ENCODE results near the gene XPC.

Gene XPC

DNA sequence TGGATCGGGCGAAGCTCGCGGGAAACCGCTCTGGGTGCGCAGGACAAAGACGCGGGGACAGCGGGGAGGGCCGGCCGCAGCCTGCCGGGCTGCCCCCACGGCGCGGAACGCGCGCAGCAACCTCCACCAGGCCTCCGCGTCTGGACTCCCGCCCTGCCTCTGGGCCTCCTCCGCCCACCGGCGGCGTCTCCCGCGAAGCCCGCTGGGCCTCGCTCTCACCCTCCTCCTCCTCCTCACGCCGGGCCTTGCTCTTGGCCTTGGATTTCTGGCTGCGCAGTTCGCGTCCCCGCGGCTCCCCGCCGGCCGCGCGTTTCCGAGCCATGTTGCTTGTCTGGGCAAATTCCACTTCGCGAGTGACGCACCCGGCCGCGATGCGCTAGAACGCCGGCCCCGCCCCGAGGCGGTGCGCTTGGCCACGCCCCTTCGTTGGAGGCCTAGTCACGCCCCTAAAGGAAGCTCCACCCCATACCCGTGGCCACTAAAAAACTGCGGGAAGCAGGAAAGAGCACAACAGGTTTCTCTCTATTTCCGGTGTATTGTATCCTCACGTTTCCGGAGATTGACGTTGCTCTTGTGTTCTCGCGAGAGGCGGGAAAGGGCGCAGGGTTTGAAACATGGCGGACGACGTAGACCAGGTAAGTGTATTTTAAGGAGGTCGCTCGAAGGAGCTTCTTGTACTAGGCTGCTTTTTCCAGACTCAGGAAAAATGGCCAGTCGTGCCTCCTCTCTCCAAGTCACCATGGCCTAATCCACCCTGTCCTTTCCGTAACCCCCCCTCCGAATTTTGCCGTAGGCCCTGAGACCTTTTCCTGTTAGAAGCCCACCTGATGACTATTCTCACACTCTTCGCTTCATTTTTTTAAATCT is at the start of gene XPC, which contains the start of gene LSM3 (continued):
- TF ChIP-seq, protein P1, sequence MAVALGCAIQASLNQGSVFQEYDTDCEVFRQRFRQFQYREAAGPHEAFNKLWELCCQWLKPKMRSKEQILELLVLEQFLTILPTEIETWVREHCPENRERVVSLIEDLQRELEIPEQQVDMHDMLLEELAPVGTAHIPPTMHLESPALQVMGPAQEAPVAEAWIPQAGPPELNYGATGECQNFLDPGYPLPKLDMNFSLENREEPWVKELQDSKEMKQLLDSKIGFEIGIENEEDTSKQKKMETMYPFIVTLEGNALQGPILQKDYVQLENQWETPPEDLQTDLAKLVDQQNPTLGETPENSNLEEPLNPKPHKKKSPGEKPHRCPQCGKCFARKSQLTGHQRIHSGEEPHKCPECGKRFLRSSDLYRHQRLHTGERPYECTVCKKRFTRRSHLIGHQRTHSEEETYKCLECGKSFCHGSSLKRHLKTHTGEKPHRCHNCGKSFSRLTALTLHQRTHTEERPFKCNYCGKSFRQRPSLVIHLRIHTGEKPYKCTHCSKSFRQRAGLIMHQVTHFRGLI (tag by site-specific recombination; IDR thresholded peaks at IDR 0.05) = peak; percentile 61; the same call in 1 of the 2 replicates
- TF ChIP-seq TRIM28 (IDR thresholded peaks at IDR 0.05; ENCODE audit: borderline replicate concordance, low read length) = peak; percentile 64
- TF ChIP-seq, protein P2, sequence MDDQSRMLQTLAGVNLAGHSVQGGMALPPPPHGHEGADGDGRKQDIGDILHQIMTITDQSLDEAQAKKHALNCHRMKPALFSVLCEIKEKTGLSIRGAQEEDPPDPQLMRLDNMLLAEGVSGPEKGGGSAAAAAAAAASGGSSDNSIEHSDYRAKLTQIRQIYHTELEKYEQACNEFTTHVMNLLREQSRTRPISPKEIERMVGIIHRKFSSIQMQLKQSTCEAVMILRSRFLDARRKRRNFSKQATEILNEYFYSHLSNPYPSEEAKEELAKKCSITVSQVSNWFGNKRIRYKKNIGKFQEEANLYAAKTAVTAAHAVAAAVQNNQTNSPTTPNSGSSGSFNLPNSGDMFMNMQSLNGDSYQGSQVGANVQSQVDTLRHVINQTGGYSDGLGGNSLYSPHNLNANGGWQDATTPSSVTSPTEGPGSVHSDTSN (CRISPR knock-in tag; IDR thresholded peaks at IDR 0.05) = peak; percentile 52; the same call in 1 of the 2 replicates
- no peak for TF ChIP-seq ZNF623 (tag by site-specific recombination; IDR thresholded peaks at IDR 0.05)
- no peak for TF ChIP-seq ZNF175 (tag by site-specific recombination; IDR thresholded peaks at IDR 0.05)
- no peak for TF ChIP-seq ZNF433 (tag by site-specific recombination; IDR thresholded peaks at IDR 0.05; ENCODE audit: low read depth)
- TF ChIP-seq ZNF133 (tag by site-specific recombination; IDR thresholded peaks at IDR 0.05) = no peak
- TF ChIP-seq KLF16 (tag by site-specific recombination; IDR thresholded peaks at IDR 0.05) = peak; percentile 54
- no peak for TF ChIP-seq ZBTB1 (tag by site-specific recombination; IDR thresholded peaks at IDR 0.05)
- TF ChIP-seq, protein P3, sequence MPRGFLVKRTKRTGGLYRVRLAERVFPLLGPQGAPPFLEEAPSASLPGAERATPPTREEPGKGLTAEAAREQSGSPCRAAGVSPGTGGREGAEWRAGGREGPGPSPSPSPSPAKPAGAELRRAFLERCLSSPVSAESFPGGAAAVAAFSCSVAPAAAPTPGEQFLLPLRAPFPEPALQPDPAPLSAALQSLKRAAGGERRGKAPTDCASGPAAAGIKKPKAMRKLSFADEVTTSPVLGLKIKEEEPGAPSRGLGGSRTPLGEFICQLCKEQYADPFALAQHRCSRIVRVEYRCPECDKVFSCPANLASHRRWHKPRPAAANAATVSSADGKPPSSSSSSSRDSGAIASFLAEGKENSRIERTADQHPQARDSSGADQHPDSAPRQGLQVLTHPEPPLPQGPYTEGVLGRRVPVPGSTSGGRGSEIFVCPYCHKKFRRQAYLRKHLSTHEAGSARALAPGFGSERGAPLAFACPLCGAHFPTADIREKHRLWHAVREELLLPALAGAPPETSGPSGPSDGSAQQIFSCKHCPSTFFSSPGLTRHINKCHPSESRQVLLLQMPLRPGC (tag by site-specific recombination; IDR thresholded peaks at IDR 0.05) = no peak
- TF ChIP-seq, protein P4, sequence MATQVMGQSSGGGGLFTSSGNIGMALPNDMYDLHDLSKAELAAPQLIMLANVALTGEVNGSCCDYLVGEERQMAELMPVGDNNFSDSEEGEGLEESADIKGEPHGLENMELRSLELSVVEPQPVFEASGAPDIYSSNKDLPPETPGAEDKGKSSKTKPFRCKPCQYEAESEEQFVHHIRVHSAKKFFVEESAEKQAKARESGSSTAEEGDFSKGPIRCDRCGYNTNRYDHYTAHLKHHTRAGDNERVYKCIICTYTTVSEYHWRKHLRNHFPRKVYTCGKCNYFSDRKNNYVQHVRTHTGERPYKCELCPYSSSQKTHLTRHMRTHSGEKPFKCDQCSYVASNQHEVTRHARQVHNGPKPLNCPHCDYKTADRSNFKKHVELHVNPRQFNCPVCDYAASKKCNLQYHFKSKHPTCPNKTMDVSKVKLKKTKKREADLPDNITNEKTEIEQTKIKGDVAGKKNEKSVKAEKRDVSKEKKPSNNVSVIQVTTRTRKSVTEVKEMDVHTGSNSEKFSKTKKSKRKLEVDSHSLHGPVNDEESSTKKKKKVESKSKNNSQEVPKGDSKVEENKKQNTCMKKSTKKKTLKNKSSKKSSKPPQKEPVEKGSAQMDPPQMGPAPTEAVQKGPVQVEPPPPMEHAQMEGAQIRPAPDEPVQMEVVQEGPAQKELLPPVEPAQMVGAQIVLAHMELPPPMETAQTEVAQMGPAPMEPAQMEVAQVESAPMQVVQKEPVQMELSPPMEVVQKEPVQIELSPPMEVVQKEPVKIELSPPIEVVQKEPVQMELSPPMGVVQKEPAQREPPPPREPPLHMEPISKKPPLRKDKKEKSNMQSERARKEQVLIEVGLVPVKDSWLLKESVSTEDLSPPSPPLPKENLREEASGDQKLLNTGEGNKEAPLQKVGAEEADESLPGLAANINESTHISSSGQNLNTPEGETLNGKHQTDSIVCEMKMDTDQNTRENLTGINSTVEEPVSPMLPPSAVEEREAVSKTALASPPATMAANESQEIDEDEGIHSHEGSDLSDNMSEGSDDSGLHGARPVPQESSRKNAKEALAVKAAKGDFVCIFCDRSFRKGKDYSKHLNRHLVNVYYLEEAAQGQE (tag by site-specific recombination; IDR thresholded peaks at IDR 0.05) = peak; percentile 50
- peak; percentile 48 for TF ChIP-seq ZNF394 (tag by site-specific recombination; IDR thresholded peaks at IDR 0.05; ENCODE audit: borderline replicate concordance)
- peak; percentile 85 for TF ChIP-seq ZIC2 (tag by site-specific recombination; IDR thresholded peaks at IDR 0.05)
- TF ChIP-seq FEZF1 (tag by site-specific recombination; IDR thresholded peaks at IDR 0.05) = peak; percentile 33; the same call in 1 of the 2 replicates
- TF ChIP-seq, protein P5, sequence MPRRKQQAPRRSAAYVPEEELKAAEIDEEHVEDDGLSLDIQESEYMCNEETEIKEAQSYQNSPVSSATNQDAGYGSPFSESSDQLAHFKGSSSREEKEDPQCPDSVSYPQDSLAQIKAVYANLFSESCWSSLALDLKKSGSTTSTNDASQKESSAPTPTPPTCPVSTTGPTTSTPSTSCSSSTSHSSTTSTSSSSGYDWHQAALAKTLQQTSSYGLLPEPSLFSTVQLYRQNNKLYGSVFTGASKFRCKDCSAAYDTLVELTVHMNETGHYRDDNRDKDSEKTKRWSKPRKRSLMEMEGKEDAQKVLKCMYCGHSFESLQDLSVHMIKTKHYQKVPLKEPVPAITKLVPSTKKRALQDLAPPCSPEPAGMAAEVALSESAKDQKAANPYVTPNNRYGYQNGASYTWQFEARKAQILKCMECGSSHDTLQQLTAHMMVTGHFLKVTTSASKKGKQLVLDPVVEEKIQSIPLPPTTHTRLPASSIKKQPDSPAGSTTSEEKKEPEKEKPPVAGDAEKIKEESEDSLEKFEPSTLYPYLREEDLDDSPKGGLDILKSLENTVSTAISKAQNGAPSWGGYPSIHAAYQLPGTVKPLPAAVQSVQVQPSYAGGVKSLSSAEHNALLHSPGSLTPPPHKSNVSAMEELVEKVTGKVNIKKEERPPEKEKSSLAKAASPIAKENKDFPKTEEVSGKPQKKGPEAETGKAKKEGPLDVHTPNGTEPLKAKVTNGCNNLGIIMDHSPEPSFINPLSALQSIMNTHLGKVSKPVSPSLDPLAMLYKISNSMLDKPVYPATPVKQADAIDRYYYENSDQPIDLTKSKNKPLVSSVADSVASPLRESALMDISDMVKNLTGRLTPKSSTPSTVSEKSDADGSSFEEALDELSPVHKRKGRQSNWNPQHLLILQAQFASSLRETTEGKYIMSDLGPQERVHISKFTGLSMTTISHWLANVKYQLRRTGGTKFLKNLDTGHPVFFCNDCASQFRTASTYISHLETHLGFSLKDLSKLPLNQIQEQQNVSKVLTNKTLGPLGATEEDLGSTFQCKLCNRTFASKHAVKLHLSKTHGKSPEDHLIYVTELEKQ (tag by site-specific recombination; IDR thresholded peaks at IDR 0.05; ENCODE audit: borderline replicate concordance) = no peak
- TF ChIP-seq ZNF138 (tag by site-specific recombination; IDR thresholded peaks at IDR 0.05; ENCODE audit: borderline replicate concordance) = no peak
- TF ChIP-seq SCRT2 (tag by site-specific recombination; IDR thresholded peaks at IDR 0.05) = peak; percentile 99
- TF ChIP-seq, protein P6, sequence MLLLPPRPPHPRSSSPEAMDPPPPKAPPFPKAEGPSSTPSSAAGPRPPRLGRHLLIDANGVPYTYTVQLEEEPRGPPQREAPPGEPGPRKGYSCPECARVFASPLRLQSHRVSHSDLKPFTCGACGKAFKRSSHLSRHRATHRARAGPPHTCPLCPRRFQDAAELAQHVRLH (tag by site-specific recombination; IDR thresholded peaks at IDR 0.05) = peak; percentile 98
- TF ChIP-seq, protein P7, sequence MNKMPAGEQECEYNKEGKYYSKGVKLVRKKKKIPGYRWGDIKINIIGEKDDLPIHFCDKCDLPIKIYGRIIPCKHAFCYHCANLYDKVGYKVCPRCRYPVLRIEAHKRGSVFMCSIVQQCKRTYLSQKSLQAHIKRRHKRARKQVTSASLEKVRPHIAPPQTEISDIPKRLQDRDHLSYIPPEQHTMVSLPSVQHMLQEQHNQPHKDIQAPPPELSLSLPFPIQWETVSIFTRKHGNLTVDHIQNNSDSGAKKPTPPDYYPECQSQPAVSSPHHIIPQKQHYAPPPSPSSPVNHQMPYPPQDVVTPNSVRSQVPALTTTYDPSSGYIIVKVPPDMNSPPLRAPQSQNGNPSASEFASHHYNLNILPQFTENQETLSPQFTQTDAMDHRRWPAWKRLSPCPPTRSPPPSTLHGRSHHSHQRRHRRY (tag by site-specific recombination; IDR thresholded peaks at IDR 0.05) = no peak
- TF ChIP-seq ZSCAN16 (tag by site-specific recombination; IDR thresholded peaks at IDR 0.05) = no peak
- no peak for TF ChIP-seq ZNF174 (tag by site-specific recombination; IDR thresholded peaks at IDR 0.05)
- TF ChIP-seq ZNF747 (tag by site-specific recombination; IDR thresholded peaks at IDR 0.05) = no peak
- TF ChIP-seq ZNF214 (tag by site-specific recombination; IDR thresholded peaks at IDR 0.05; ENCODE audit: borderline replicate concordance) = no peak
- TF ChIP-seq ZSCAN23 (tag by site-specific recombination; IDR thresholded peaks at IDR 0.05) = no peak

All from HEK293 (cell line).